Stimulated activated CD4-positive, alpha-beta T cell treated with anti-CD3 and anti-CD28 coated beads, Interleukin-1b, Interleukin-23, amount 100 ng/mL, for 1 hour (primary cell): ENCODE results near the gene TGM2.

Experiments
- DNase-seq, 2 donors: peaks; one replicate each; pipeline ENCODE4 v3.0.0-alpha.2; 2020; ENCODE audit warnings: low read depth in 2 of 2

TGM2 gene

GRCh38 chr20:38092915-38093314 is 72.2 kb downstream of the TGM2 start:
- DNase-seq, result no peak

GRCh38 chr20:38092260-38092857 is 72.7 kb downstream of the TGM2 start:
- no peak for DNase-seq

GRCh38 chr20:38091441-38092216 is 73.4 kb downstream of the TGM2 start:
- DNase-seq, result no peak

GRCh38 chr20:38090061-38090460 is 75.0 kb downstream of the TGM2 start:
- no peak for DNase-seq

GRCh38 chr20:38089500-38089899 is 75.6 kb downstream of the TGM2 start:
- no peak for DNase-seq

GRCh38 chr20:38085026-38085425 is 80.0 kb downstream of the TGM2 start:
- no peak for DNase-seq

GRCh38 chr20:38084425-38084951 is 80.6 kb downstream of the TGM2 start:
- DNase-seq, result no peak

- DNase-seq, result no peak
Measured at GRCh38 chr20:38083338-38084048, 81.6 kb downstream of the TGM2 start.

- no peak for DNase-seq
Measured at GRCh38 chr20:38082894-38083293, 82.2 kb downstream of the TGM2 start.

GRCh38 chr20:38081575-38081974 is 83.5 kb downstream of the TGM2 start:
- DNase-seq, result no peak

GRCh38 chr20:38079353-38079752 is 85.7 kb downstream of the TGM2 start:
- DNase-seq, result no peak

- no peak for DNase-seq
Measured at GRCh38 chr20:38078084-38078483, 87.0 kb downstream of the TGM2 start.
